ENCODE data around the gene CDC37.
A peak's percentile ranks its signal among the peaks of the same experiment; 100 is the strongest.
"Not testable (repeated sequence)": the region's sequence is repeated elsewhere in the genome, so short reads cannot be mapped to it uniquely, and the experiment has no call there.

The CDC37 gene

DNA sequence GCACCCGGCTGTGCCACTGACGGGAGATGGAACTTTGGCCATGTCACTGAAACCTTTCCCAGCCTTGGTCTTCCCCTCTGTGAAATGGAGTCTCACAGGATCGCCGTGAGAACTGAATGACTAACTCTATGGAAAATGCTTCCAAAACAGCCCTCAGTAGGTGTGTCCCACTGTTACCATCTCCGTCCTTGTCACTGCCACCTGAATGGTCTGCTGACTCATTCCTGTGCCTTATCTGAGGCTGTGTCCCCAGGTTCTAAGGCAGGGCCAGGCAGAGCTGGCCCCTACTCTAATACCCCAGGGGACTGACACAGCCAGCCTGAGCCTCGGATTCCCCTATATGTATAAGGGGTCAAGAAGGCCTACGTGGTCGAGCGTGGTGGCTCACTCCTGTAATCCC lies 4.5 kb downstream of the CDC37 start:
- no peak for DNase-seq
- intact Hi-C loops (cut with DNase I) = no loop called here

DNA sequence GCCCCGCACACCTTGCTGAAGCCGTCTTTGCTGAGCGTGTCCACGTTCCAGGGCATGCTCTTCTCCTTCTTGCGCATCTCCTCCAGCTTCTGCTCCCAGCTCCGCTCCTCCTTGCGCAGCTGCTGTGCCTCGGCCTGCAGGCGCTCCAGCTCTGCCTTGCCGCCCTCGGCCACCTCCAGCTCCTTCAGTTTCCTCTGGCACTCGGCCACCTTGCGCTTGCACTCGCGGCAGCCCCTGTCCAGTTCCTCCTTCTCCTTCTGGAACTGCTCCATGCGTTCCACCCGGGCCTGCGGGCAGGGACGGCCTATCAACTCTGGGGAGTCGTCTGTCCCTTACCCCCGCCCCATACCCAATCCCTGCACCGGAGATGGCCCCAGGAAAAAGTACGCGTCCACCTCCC lies 7.4 kb downstream of the CDC37 start:
- intact Hi-C loops (cut with DNase I) = no loop called here
- peak in 3 of 10 donors; percentile 36 to 86 (median 83) for DNase-seq

DNA sequence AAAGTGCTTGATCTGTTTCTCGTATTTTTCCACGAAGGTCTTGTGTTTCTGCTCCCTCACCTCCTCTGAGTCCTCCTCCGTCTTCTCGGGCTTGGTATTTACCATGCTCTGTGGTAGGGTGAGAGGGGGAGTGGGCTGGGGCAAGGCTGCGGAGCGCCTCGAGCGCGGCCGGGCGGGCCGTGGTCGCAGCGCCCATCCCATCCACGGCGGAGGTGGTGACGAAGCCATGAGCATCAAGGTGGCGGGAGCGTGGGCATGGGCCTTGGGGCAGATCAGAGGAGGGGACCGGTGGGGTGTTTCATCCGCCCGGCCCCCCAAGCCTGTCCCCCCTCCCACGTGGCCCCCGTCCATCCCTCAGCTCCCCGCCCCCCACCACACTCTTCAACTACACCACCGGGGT lies 7.9 kb downstream of the CDC37 start:
- intact Hi-C loops (cut with DNase I) = no loop called here
- DNase-seq = no peak

DNA sequence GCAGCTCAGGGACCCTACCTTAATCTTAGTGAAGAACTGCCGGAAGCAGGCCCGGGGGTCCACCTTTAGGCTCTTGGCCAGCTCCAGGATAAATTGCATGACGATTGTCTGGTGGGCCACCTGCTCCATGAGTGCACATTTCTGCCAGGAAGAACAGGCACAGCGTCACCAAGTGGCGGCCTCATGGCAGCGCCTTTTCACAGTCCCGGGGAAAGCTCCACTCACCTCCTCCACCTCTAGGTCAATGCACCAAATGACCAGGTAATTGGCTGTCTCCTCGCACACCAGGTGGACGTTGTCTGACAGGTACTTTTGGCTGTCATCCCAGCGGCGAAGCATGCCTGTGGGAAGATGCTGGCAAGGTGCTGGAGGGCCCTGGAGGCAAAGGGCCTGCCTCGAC lies 8.3 kb downstream of the CDC37 start:
- no peak for DNase-seq
- intact Hi-C loops (cut with DNase I) = no loop called here

DNA sequence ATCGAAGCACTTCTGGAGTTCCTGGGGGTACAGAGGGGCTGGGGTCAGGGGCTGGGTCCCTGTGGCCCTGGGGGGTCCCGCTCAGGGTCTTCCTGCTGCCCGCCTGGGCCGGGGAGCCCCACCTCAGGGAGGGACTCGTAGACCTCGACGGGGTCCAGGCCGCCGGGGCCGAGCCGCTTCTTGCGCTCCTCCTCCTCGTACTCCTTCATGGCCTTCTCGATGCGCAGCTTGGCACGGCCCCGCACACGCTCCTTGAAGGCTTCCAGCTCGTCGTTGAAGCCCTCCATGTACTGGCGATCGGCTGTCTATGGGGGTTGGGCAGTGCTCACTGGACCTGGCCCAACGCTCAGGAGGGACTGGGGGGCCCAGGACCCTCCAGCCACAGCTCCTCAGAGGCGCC lies 10.2 kb downstream of the CDC37 start:
- DNase-seq = no peak

DNA sequence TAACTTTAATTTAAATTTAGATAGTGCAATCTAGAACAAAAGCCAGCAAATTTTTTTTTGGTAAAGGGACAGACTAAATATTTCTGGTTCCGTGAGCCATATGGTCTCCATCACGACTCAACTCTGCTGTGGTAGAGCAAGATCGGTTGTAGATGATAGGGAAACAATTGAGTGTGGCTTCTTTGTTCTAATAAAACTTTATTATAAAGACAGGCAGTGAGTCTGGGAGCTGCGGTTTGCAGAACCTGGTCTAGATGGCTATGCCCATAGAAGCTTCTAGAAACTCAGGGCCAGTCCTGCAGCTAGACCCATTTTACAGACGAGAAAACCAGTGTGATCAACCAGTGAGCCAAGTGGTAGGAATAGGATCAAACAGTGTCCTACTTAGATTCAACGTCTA lies 11.2 kb downstream of the CDC37 start:
- intact Hi-C loops (cut with DNase I) = no loop called here
- no peak for DNase-seq

More for the DNA sequence above, 10.2 kb downstream of the CDC37 start:
- intact Hi-C loops (cut with DNase I) = no loop called here

DNA sequence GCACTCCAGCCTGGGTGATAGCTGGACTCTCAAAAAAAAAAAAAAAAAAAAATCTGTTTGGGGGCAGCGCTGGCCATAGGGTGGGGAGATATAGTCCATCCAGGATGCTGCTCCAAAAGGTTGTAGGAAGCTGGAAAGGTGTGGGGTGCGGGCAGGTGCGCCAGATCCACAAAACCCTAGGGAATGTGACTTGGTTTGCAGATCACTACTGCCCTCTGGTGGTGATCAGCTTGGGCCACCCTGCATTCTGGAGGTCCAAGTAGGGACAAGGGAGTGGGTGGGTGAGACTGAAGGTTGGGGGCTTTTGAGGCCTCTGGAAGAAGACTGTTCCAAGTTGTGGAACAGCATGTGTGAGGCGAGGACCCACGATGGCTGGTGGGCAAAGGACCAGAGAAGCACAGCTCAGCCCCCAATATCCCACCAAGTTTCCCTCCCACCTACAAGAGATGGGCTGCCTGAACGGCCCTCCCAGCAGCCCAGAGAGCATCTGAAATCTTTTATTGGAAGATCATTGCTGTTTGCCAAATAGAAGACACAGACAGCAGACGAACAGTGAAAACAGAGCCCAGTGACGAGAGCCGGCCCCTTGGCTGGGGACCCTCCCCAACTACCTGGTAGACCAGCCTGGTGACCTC lies 12.6 kb downstream of the CDC37 start:
- DNase-seq = peak in 8 of 10 donors; percentile 63 to 92 (median 67)
- intact Hi-C loops (cut with DNase I) = loop anchor here (2.0 kb wide), 1 partner anchor 458 kb away; no protein-coding TSS in a partner anchor

DNA sequence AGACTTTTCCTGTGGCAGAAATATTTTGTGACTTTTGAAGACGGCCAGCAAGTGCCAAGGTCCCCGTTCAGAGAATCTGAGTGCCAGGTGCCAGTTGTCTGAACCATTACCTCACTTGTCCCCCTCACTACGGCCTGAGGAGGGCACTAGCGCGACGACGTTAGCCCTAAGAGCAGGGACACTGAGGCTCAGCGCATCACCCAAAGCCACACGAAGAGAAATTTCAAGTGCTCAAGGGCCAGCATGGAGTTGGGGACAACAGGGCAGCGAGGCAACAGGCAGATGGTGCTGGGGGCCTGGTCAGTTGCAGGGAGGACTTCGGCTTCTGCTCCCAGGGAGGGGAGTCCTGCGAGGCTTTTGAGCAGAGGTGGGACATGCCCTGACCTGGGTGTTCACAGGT lies 13.5 kb downstream of the CDC37 start:
- peak in 1 of 10 donors; percentile 10 for DNase-seq
- intact Hi-C loops (cut with DNase I) = loop anchor here (1.0 to 2.0 kb wide), 3 partner anchors 121 to 457 kb away; no protein-coding TSS in a partner anchor

DNA sequence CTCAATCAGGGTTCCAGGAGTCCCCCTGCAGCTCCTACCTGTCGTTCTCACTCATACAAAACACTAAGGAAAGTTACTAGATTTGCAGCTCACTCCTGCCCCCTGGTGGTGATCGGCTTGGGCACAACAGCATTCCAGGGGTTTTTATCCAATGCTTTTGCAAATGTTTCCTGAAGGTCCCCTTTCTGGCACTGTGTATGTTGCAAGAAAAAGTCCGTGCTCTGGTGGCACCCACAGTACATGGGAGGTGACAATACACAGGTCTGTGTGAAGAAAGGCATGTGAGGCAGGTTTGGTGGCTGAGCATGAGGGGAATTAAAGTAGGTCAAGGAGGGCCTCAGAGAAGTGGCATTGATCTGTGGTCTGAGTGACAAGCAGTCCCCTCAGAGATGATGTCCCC lies 14.4 kb downstream of the CDC37 start:
- intact Hi-C loops (cut with DNase I) = loop anchor here (1.0 to 2.0 kb wide), 2 partner anchors 120 to 130 kb away; no protein-coding TSS in a partner anchor
- DNase-seq = peak; percentile 70 to 97 (median 92)

DNA sequence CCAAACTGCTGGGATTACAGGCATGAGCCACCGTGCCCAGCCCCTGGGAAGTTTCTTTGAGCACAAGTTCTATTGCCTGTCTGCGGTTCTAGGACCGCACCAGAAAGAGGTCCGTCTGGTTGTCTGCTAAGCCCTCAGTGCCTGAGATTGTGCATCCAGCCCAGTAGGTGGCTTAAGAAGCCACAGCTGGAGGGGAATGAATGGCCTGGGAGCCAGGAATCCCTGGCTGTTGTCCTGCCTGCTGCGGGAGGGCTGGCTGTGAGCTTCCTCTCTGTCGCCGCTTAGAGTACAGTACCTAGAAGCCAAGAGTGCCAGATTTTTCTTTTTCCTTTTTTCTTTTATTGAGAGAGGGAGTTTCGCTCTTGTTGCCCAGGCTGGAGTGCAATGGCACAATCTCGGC lies 18.8 kb downstream of the CDC37 start:
- DNase-seq = no peak
- intact Hi-C loops (cut with DNase I) = loop anchor here (5.0 kb wide), 1 partner anchor 52 kb away; the partner anchor contains the start of gene RAVER1

DNA sequence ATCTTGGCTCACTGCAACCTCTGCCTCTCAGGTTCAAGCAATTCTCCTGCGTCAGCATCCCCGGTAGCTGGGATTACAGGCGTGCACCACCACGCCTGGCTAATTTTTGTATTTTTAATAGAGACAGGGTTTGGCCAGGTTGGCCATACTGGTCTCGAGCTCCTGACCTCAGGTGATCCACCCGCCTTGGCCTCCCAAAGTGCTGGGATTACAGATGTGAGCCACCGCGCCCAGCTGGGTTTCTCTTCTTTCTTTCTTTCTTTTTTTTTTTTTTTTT lies 20.2 kb downstream of the CDC37 start:
- intact Hi-C loops (cut with DNase I) = loop anchor here (5.0 kb wide), 1 partner anchor 51 kb away; the partner anchor contains the start of gene RAVER1
- DNase-seq = not testable (repeated sequence)

DNA sequence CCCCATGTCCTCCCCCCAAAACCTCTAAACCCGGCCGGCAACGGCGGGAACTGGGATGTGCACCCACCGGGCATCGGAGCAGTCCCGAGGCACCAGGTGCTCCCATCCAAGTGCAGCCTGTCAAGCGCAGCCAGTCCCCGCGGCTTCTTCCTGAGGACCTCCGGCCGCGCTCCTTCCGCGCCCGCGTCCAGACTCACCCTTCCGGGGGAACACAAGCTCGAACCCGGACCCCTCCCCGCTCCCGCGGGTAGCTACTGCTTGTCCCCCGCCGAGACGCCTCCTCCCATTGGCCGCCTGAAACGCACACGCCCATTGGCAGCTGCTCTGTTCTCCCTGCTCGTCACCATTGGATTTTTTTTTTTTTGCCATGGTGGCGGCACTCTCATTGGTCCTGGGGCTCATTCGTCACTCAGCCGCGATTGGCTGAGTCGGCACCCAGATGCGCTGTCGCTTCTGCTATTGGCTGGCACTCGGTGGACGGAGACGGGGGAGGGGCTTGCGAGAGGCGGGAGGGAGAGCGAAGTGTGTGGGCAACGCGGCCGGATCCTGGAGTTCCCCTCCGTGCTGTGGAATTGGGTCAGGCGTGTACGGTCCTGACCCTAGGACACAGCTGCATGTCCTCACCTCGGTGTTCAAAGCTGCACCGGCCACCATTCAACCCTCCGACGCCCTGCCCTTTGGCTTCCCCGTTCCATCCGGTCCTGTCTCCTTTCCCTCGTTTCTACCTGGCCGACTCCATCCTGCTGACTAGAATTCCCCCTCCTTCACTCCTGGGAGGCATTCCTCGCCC lies 22.8 kb downstream of the CDC37 start, which contains the start of gene TYK2:
TYK2 (minus strand) TSS at position 260 of the 790 bp plus-strand sequence. CDS start 2,166 bp downstream, outside the sequence.
- peak; percentile 95 to 100 (median 97) for DNase-seq
- intact Hi-C loops (cut with DNase I) = loop anchor here (2.0 to 5.0 kb wide), 2 partner anchors 48 to 66 kb away; partner anchors contain the start of gene RAVER1

DNA sequence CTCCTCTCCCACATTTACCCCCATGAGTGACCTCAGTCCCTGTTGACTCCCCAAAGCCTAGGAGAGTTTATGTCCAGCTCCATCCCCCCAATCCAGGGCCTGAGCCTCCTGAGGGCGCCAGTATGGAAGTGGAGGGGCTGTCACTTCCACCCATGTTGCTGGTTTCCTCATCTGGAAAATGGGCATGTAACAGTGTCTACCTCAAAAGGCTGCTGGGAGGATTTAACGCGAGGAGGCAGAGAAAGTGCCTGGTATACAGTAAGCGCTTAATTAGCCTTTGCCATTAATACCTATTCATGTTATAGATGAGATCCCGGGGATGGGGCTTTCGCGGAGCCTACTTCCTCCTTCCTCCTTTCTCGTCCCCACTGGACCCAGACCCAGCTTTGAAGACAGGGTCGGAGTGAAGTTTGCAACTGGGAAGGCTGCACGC lies 23.4 kb downstream of the CDC37 start:
- intact Hi-C loops (cut with DNase I) = loop anchor here (2.0 to 5.0 kb wide), 2 partner anchors 48 to 65 kb away; partner anchors contain the start of gene RAVER1
- no peak for DNase-seq

DNA sequence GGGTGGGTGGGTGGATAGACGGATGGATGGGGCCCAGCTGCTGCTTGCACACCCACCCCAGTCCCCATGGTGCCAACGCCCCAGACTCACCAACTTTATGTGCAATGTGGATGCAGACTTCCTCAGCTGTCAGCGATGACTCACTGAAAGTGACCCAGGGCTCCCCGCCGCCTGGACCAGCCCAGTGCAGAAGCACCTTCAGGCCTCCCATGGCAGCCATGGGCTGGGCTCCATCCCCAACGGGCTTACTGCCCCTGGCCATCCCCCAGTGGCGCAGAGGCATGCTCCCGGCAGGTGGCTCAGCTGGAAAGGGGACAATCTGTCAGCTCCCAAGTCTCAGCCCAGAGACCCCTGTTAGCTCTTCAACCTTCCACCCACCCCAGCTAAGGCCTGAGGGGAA lies 25.2 kb downstream of the CDC37 start:
- intact Hi-C loops (cut with DNase I) = no loop called here

DNA sequence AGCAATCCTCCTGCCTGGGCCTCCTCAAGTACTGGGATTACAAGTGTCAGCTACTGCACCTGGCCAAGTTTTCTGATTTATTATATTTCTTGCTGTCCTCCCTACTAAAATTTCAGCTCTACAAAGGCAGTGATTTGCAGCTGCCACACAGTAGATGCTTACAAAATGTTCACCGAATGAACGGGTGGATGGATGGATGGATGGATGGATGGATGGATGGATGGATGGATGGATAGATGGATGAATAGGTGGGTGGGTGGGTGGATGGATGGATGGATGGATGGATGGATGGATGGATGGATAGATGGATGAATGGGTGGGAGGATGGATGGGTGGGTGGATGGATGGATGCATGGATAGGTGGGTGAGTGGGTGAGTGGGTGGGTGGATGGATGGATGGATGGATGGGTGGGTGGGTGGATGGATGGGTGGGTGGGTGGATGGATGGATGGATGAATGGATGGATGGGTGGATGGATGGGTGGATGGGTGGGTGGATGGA lies 26.2 kb downstream of the CDC37 start:
- DNase-seq; intact Hi-C loops (cut with DNase I): not testable (repeated sequence)

More for the DNA sequence above, 25.2 kb downstream of the CDC37 start:
- no peak for DNase-seq

DNA sequence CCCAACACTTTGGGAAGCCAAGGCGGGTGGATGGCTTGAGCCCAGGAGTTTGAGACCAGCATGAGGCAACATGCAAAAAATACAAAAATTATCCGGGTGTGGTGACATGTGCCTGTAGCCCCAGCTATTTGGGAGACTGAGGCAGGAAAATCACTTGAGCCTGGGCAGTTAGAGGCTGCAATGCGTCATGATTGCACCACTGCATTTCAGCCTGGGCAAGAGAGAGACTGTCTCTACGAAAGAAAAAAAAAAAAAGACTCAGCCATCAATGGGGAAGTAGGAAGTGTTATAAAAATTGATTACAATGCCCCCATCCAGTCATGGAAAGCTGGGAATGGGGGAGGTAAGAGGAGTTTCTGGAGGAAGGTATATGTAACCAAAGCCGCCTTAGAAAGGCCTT lies 28.4 kb downstream of the CDC37 start:
- no peak for DNase-seq
- intact Hi-C loops (cut with DNase I) = no loop called here

DNA sequence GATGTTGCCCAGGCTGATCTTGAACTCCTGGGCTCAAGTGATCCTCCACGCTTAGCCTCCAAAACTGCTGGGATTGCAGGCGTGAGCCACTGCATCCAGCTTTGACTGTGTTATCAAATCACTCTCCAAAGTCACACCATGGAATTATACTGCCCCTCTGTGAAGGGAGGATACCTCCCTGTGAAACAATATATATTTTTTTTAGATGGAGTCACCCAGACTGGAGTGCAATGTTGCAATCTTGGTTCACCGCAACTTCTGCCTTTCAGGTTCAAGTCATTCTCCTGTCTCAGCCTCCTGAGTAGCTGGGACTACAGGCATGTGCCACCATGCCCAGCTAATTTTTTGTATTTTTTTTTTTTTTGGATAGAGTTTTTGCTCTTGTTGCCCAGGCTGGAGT lies 30.7 kb downstream of the CDC37 start:
- intact Hi-C loops (cut with DNase I) = no loop called here
- DNase-seq = no peak

DNA sequence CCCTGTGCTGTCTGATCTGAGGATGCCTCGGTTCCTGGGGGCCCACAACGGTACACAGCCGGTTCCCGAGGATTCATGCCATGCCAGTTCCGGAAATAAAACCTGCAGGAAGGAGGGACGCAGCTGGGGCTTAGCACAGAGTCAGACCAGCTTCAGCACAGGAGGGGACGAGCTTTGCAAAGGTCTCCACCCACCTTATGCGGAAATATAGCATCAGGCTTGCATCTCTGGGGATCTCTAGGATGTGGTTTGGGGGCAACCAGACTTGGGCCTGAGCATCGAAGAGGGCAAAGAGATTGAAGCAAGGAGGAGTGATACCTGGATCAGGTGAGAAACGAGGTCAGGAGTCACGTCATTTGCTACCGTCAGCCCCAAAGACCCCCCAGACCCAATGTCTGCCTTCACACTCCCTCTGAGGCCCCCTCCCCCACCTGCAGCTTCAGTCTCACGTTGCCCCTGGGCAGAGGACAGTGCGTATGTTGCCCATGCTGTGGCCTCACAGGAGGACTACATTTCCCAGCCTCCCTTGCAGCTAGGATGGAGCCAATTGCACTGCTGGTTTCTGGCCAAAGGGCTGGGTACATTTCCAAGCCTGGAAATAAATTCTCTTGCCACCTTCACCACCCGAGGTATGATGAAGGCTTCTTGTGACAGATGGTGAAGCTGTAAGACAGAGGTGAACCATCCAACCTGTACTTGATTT lies 35.1 kb downstream of the CDC37 start:
- intact Hi-C loops (cut with DNase I) = no loop called here
- peak in 1 of 10 donors; percentile 59 for DNase-seq

DNA sequence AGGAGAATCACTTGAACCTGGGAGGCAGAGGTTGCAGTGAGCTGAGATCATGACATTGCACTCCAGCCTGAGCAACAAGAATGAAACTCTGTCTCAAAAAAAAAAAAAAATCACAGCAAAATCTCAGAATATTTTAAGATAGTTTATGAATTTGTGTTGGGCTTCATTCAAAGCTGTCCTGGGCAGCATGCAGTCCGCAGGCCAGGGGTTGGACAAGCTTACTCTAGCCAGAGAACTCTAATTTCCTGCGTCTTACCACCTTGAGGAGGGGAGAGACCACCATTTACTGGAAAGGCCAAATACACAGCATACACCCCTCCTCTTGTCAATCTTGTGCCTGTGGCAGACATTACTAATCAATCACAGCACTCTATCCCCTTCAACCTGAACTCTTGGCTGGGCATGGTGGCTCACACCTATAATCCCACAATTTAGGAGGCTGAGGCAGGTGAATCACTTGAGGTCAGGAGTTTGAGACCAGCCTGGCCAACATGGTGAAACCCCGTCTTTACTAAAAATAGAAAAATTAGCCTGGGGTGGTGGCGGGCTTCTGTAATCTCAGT lies 36.3 kb downstream of the CDC37 start:
- intact Hi-C loops (cut with DNase I); DNase-seq: not testable (repeated sequence)

DNA sequence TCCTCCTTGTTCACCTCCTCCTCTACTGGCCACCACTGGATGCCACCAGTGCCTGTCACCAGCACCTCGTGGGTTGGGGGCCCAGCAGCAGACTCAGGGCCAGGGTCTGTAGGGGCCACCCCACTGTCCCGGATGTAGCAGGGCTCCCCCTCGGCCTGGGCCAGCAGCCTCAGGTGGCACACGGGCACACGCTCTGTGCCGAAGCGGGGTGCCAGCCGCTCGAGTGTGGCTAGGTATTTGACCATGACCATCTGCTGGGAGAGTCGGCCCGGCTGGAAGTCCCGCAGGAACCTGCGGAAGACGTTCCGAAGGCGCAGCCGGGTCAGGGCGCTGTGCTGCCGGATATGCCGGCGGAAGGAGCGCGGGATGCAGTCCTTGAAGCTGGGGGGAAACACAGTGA lies 37.8 kb downstream of the CDC37 start:
- peak in 1 of 10 donors; percentile 69 for DNase-seq
- intact Hi-C loops (cut with DNase I) = no loop called here
